ENCODE results near the gene SPRR5.

The SPRR5 gene

GRCh38 chr1:152940614-152941013 is 6.4 kb upstream of the SPRR5 start:
- in situ Hi-C loops (cut with MboI; ENCODE audit: low sequenced_read_pairs, unreplicated experiment): loop anchor here (25.0 kb wide), 1 partner anchor 278 kb away; the partner anchor contains the start of gene LCE2D

GRCh38 chr1:152941037-152941711 is 5.8 kb upstream of the SPRR5 start:
- TF ChIP-seq CTCF (IDR thresholded peaks at IDR 0.05; ENCODE audit: borderline replicate concordance, control extremely low read depth, extremely low read depth, insufficient read depth, missing control alignments): no peak
- no peak for DNase-seq (ENCODE audit: low spot score)
- in situ Hi-C loops (cut with MboI; ENCODE audit: low sequenced_read_pairs, unreplicated experiment): loop anchor here (25.0 kb wide), 1 partner anchor 279 kb away; the partner anchor contains the start of gene LCE2D

More at GRCh38 chr1:152940614-152941013, 6.4 kb upstream of the SPRR5 start:
- no peak for DNase-seq (ENCODE audit: low spot score)
- TF ChIP-seq CTCF (IDR thresholded peaks at IDR 0.05; ENCODE audit: borderline replicate concordance, control extremely low read depth, extremely low read depth, insufficient read depth, missing control alignments): no peak

GRCh38 chr1:152942161-152942560 is 4.8 kb upstream of the SPRR5 start:
- no peak for TF ChIP-seq CTCF (IDR thresholded peaks at IDR 0.05; ENCODE audit: borderline replicate concordance, control extremely low read depth, extremely low read depth, insufficient read depth, missing control alignments)
- in situ Hi-C loops (cut with MboI; ENCODE audit: low sequenced_read_pairs, unreplicated experiment): loop anchor here (25.0 kb wide), 1 partner anchor 280 kb away; the partner anchor contains the start of gene LCE2D

GRCh38 chr1:152946248-152946647 is 758 bp upstream of the SPRR5 start:
- DNase-seq (ENCODE audit: low spot score): no peak
- no peak for TF ChIP-seq CTCF (IDR thresholded peaks at IDR 0.05; ENCODE audit: borderline replicate concordance, control extremely low read depth, extremely low read depth, insufficient read depth, missing control alignments)
- in situ Hi-C loops (cut with MboI; ENCODE audit: low sequenced_read_pairs, unreplicated experiment): loop anchor here (25.0 kb wide), 1 partner anchor 284 kb away; the partner anchor contains the start of gene LCE2D

More at GRCh38 chr1:152942161-152942560, 4.8 kb upstream of the SPRR5 start:
- no peak for DNase-seq (ENCODE audit: low spot score)

GRCh38 chr1:152951711-152952110 is 4.7 kb downstream of the SPRR5 start:
- TF ChIP-seq CTCF (IDR thresholded peaks at IDR 0.05; ENCODE audit: borderline replicate concordance, control extremely low read depth, extremely low read depth, insufficient read depth, missing control alignments): no peak
- DNase-seq (ENCODE audit: low spot score): no peak
- in situ Hi-C loops (cut with MboI; ENCODE audit: low sequenced_read_pairs, unreplicated experiment): loop anchor here (25.0 kb wide), 1 partner anchor 236 kb away; no protein-coding TSS in a partner anchor

GRCh38 chr1:152953761-152954160 is 6.8 kb downstream of the SPRR5 start:
- TF ChIP-seq CTCF (IDR thresholded peaks at IDR 0.05; ENCODE audit: borderline replicate concordance, control extremely low read depth, extremely low read depth, insufficient read depth, missing control alignments): no peak
- no peak for DNase-seq (ENCODE audit: low spot score)
- in situ Hi-C loops (cut with MboI; ENCODE audit: low sequenced_read_pairs, unreplicated experiment): loop anchor here (25.0 kb wide), 1 partner anchor 234 kb away; no protein-coding TSS in a partner anchor

Data from GM13976 (cell line).